HG03565 (cell line): Measurements from ENCODE around the gene ACSL5.
"Not testable (repeated sequence)": the region's sequence is repeated elsewhere in the genome, so short reads cannot be mapped to it uniquely, and the experiment has no call there.

Experiments used
- ATAC-seq: cut with Tn5 transposase; IDR thresholded peaks from one replicate; pipeline ENCODE4 v1.9.1; 2021; ENCODE audit warnings: mild to moderate bottlenecking, moderate library complexity; ENCODE audit not compliant: unreplicated experiment

ACSL5 gene

DNA sequence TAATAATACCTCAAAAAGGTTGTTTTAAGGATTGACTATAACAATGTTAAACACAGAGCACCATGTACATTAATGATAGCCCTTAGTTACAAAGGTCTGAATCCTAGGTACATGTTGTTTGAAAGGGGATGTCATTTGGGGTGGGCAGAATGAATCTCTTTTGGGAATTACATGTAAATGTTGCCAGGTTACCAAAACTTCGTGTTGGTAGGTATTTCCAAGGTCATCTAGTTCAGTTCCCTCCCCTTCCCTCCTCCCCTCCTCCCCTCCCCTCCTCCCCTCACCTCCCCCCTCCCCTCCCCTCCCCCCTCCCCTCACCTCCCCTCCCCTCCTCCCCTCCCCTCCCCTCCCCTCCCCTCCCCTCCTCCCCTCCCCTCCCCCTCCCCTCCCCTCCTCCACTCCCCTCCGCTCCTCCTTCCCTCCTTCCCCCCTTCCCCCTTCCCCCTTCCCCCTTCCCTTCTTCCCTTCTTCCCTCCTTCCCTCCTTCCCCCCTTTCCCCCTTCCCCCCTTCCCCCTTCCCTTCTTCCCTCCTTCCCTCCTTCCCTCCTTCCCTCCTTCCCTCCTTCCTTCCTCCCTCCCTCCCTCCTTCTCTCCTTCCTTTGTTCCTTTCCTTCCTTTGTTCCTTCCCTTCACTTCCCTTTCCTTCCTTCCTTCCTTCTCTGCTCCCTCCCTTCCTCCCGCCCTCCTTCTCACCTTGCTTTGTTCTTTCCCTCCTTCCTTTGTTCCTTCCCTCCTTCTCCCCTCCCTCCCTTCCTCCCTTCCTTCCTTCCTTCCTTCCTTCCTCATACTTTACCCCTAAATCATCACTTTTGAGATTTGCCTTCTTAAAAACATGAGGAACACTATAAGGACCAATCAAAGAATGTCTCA is 81.2 kb downstream of the ACSL5 start:
- ATAC-seq = no peak

- no peak for ATAC-seq
Observed at GRCh38 chr10:112456533-112456932, 82.6 kb downstream of the ACSL5 start.

DNA sequence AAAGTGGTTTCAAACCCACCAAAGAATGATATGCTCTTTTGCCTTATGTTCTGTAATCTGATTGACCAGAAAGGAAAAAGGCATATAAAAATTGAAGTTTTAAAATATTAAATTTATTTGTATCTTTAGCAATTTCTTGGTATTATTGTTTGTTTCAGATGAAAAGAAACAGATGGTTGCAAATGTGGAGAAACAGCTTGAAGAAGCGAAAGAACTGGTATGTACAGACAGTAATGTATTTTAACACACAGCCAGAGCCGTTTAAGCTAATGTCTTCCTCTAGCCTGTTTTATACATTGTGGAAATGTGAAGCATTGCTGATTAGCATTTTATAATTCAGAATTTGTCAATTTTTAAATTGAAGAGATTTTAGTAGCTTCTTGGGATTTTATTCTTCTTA is 86.5 kb downstream of the ACSL5 start:
- no peak for ATAC-seq

DNA sequence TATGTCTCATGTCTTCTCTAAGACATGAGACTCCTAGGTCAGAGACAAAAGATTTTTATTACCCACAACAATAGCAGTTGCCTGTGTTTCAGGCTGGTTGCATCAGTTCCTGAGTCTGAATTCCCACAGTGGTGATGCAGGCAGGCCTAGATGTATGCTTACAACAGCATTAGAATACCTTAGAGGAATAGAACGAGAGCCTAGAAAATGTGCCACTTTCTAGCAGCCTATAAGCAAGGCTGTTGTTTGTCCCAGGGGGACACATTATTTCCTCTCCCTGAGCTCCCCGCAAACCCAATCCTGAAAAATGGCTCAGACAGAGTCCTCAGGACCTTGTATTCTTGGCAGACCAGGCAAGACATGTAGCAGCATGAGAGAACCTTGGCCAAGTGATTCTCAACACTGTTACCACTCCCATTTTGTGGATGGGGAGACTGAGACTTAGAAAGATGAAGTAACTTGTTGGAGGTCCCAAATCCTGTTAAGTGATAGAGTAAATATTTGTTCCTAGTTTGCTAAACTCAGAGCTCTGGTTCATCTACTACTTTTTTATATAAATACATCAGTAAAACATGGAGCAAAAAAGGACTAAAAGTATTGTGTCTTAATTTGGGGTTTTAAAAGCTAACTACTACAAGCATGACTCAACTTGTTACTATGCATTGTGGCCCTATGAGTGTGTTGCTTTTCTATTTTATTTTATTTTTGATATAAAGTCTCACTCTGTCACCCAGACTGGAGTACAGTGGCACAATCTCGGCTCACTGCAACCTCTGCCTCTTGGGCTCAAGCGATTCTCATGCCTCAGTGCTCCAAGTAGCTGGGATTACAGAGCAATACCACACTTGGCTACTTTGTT is 87.3 kb downstream of the ACSL5 start:
- ATAC-seq = no peak

DNA sequence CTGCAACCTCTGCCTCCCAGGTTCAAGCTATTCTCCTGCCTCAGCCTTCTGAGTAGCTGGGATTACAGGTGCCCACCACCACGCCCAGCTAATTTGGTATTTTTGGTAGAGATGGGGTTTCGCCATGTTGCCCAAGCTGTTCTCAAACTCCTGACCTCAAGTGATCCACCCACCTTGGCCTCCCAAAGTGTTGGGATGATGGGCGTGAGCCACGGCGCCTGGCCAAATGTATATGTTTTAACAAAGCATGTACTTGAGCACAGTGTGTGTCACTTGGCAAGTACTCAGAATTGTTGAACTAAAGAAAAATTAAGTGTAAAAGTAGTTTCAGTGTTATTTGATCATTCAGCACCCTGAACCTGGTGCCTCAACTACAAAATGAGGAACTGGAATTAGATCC is 90.2 kb downstream of the ACSL5 start:
- not testable (repeated sequence) for ATAC-seq

- no peak for ATAC-seq
Observed at GRCh38 chr10:112465299-112465883, 91.5 kb downstream of the ACSL5 start.

DNA sequence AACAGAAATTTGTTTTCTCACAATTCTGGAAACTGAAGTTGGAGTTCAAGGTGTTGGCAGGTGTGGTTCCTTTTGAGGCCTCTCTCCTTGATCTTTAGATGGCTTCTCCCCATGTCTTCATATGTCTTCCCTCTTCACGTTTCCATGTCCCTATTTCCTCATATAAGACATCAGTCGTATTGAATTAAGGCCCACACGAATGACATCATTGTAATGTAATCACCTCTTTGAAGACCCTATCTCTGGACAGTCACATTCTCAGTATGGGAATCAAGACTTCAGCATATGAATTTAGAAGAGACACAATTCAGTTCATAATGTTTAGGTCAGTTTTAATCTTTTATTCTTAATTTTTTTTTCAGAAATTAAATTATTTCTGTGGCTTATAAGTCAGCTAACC is 92.9 kb downstream of the ACSL5 start:
- no peak for ATAC-seq

- ATAC-seq = no peak
Observed at GRCh38 chr10:112467541-112468075, 93.7 kb downstream of the ACSL5 start.

DNA sequence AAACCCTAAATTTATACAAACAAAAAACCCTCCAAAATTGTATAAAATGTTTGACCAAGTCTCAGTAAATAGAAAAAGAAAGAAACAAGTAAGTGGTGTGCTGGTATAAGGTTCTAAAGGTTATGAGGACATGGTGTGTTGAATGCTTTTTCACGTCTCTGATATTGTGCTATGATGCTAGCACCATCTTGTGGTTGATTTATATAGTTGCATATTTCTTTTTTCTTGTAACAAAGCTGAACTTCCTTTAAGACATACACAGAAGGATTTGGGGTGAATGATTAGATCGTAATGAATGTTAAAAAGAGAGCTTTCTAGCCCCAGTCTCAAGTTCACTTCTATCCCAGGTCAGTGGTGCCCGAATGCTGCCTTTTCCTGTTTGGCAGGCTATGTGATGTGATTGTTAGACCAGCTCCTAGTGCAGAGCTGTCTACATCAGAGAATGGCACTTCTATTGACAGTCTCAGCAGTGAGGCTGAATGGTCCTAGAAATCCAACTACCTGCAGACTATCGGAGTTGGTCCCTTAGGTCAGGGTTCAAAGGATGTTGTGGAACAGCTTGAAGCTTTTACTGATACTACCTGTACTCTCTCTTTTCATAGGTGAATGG is 98.1 kb downstream of the ACSL5 start:
- ATAC-seq = peak; percentile 69

GRCh38 chr10:112475575-112476218 is 101.8 kb downstream of the ACSL5 start:
- no peak for ATAC-seq
